ENCODE results near the gene XPNPEP1.

XPNPEP1 gene

GRCh38 chr10:109924967-109925620 lies 1.8 kb upstream of the XPNPEP1 start:
- Histone ChIP-seq H3K36me3 (ENCODE audit: control insufficient read depth in 1 of 2, insufficient read depth in 2 of 2, low read length in 2 of 2) (no peaks in the 10 kb centered on the region), H4K91ac (ENCODE audit: low read depth, low read length) (no peak overlapping the region), H4K12ac (ENCODE audit: low read depth, low read length) (no peak overlapping the region), H3K27me3 (ENCODE audit: insufficient read depth, low read length) (no peaks in the 10 kb centered on the region), H2BK120ac (ENCODE audit: insufficient read depth, low read length, poor library complexity) (no peak overlapping the region), H3K23ac (ENCODE audit: low read length) (no peak overlapping the region), H3K4me2 (ENCODE audit: low read length) (no peak overlapping the region), H2AK5ac (ENCODE audit: low read length) (no peak overlapping the region), H3K14ac (ENCODE audit: low read length) (no peak overlapping the region), H4K8ac (ENCODE audit: low read depth, low read length) (no peak overlapping the region), H3K27ac (ENCODE audit: low read depth, low read length) (no peak overlapping the region), H3K4me3 (ENCODE audit: low read depth, low read length) (no peak overlapping the region), H2BK12ac (ENCODE audit: low read length) (no peak overlapping the region), H3K4ac (ENCODE audit: low read depth, low read length) (no peak overlapping the region), H3K4me1 (ENCODE audit: control insufficient read depth in 1 of 2, insufficient read depth in 2 of 2, low read length in 2 of 2) (peaks cover 4 to 14% of the 10 kb centered on the region in 2 experiments), H3K18ac (ENCODE audit: low read length) (no peak overlapping the region), H3K9me3 (ENCODE audit: insufficient read depth, low read depth, low read length) (no peaks in the 10 kb centered on the region), H2BK5ac (ENCODE audit: low read depth, low read length, poor library complexity) (no peak overlapping the region), H3K79me1 (ENCODE audit: low read length) (peaks cover 8% of the 10 kb centered on the region), H3K9ac (ENCODE audit: low read length) (no peak overlapping the region), H2AFZ (ENCODE audit: insufficient read depth, low read length, poor library complexity) (no peak overlapping the region), H3K79me2 (ENCODE audit: control insufficient read depth, insufficient read depth, low read length, poor library complexity) (peaks cover 7% of the 10 kb centered on the region)
- no CpG with 5 or more reads among the region's 5 CpGs for WGBS (ENCODE audit: extremely low coverage, insufficient coverage, insufficient read length)
- DNase-seq, result peak; percentile 8 to 52

GRCh38 chr10:109924087-109924486 lies 776 bp upstream of the XPNPEP1 start:
- Histone ChIP-seq H2BK120ac (ENCODE audit: insufficient read depth, low read length, poor library complexity) (no peak overlapping the region), H2AFZ (ENCODE audit: insufficient read depth, low read length, poor library complexity) (no peak overlapping the region), H3K36me3 (ENCODE audit: control insufficient read depth in 1 of 2, insufficient read depth in 2 of 2, low read length in 2 of 2) (no peaks in the 10 kb centered on the region), H3K79me2 (ENCODE audit: control insufficient read depth, insufficient read depth, low read length, poor library complexity) (peaks cover 7% of the 10 kb centered on the region), H3K4me2 (ENCODE audit: low read length) (peak overlapping the region; percentile 59), H4K8ac (ENCODE audit: low read depth, low read length) (no peak overlapping the region), H2BK12ac (ENCODE audit: low read length) (no peak overlapping the region), H3K14ac (ENCODE audit: low read length) (no peak overlapping the region), H3K4me1 (ENCODE audit: control insufficient read depth in 1 of 2, insufficient read depth in 2 of 2, low read length in 2 of 2) (peaks cover 4 to 14% of the 10 kb centered on the region in 2 experiments), H4K12ac (ENCODE audit: low read depth, low read length) (no peak overlapping the region), H3K18ac (ENCODE audit: low read length) (no peak overlapping the region), H3K27ac (ENCODE audit: low read depth, low read length) (no peak overlapping the region), H4K91ac (ENCODE audit: low read depth, low read length) (peak overlapping the region; percentile 16), H3K79me1 (ENCODE audit: low read length) (peaks cover 8% of the 10 kb centered on the region), H3K9me3 (ENCODE audit: insufficient read depth, low read depth, low read length) (no peaks in the 10 kb centered on the region), H3K4me3 (ENCODE audit: low read depth, low read length) (no peak overlapping the region), H3K23ac (ENCODE audit: low read length) (no peak overlapping the region), H2AK5ac (ENCODE audit: low read length) (no peak overlapping the region), H2BK5ac (ENCODE audit: low read depth, low read length, poor library complexity) (no peak overlapping the region), H3K27me3 (ENCODE audit: insufficient read depth, low read length) (no peaks in the 10 kb centered on the region), H3K9ac (ENCODE audit: low read length) (no peak overlapping the region), H3K4ac (ENCODE audit: low read depth, low read length) (no peak overlapping the region)
- no peak for DNase-seq
- no CpG with 5 or more reads among the region's 7 CpGs for WGBS (ENCODE audit: extremely low coverage, insufficient coverage, insufficient read length)

GRCh38 chr10:109922358-109922975 lies 844 bp downstream of the XPNPEP1 start:
- Histone ChIP-seq H3K79me2 (ENCODE audit: control insufficient read depth, insufficient read depth, low read length, poor library complexity) (peaks cover 7% of the 10 kb centered on the region), H2AFZ (ENCODE audit: insufficient read depth, low read length, poor library complexity) (no peak overlapping the region), H3K4ac (ENCODE audit: low read depth, low read length) (peak overlapping the region; percentile 31), H2BK120ac (ENCODE audit: insufficient read depth, low read length, poor library complexity) (peak overlapping the region; percentile 14), H3K79me1 (ENCODE audit: low read length) (peaks cover 8% of the 10 kb centered on the region), H3K14ac (ENCODE audit: low read length) (peak overlapping the region; percentile 92), H2AK5ac (ENCODE audit: low read length) (peak overlapping the region; percentile 1), H3K4me1 (ENCODE audit: control insufficient read depth in 1 of 2, insufficient read depth in 2 of 2, low read length in 2 of 2) (peaks cover 4 to 14% of the 10 kb centered on the region in 2 experiments), H3K9me3 (ENCODE audit: insufficient read depth, low read depth, low read length) (no peaks in the 10 kb centered on the region), H2BK5ac (ENCODE audit: low read depth, low read length, poor library complexity) (no peak overlapping the region), H3K27ac (ENCODE audit: low read depth, low read length) (no peak overlapping the region), H3K4me2 (ENCODE audit: low read length) (peak overlapping the region; percentile 59), H2BK12ac (ENCODE audit: low read length) (peak overlapping the region; percentile 37), H3K23ac (ENCODE audit: low read length) (no peak overlapping the region), H3K18ac (ENCODE audit: low read length) (peak overlapping the region; percentile 96), H3K9ac (ENCODE audit: low read length) (peak overlapping the region; percentile 81), H3K27me3 (ENCODE audit: insufficient read depth, low read length) (no peaks in the 10 kb centered on the region), H3K36me3 (ENCODE audit: control insufficient read depth in 1 of 2, insufficient read depth in 2 of 2, low read length in 2 of 2) (peaks cover 0 to 2% of the 10 kb centered on the region in 2 experiments), H4K8ac (ENCODE audit: low read depth, low read length) (peak overlapping the region; percentile 88), H3K4me3 (ENCODE audit: low read depth, low read length) (peak overlapping the region; percentile 88), H4K91ac (ENCODE audit: low read depth, low read length) (peak overlapping the region; percentile 91), H4K12ac (ENCODE audit: low read depth, low read length) (peak overlapping the region; percentile 78)
- no CpG with 5 or more reads among the region's 7 CpGs for WGBS (ENCODE audit: extremely low coverage, insufficient coverage, insufficient read length)
- no peak for DNase-seq

- H4K91ac ChIP-seq (ENCODE audit: low read depth, low read length), result no peak overlapping the region
- no peak overlapping the region for H3K4me2 ChIP-seq (ENCODE audit: low read length)
- no peaks in the 10 kb centered on the region for H3K9me3 ChIP-seq (ENCODE audit: insufficient read depth, low read depth, low read length)
- H4K8ac ChIP-seq (ENCODE audit: low read depth, low read length), result no peak overlapping the region
- no peak overlapping the region for H3K23ac ChIP-seq (ENCODE audit: low read length)
- H3K4me1 ChIP-seq (ENCODE audit: control insufficient read depth in 1 of 2, insufficient read depth in 2 of 2, low read length in 2 of 2), result peaks cover 4 to 14% of the 10 kb centered on the region in 2 experiments
- peaks cover 8% of the 10 kb centered on the region for H3K79me1 ChIP-seq (ENCODE audit: low read length)
- H3K79me2 ChIP-seq (ENCODE audit: control insufficient read depth, insufficient read depth, low read length, poor library complexity), result peaks cover 7% of the 10 kb centered on the region
- WGBS (ENCODE audit: extremely low coverage, insufficient coverage, insufficient read length), result no CpG with 5 or more reads among the region's 3 CpGs
- no peak for DNase-seq
- H2AFZ ChIP-seq (ENCODE audit: insufficient read depth, low read length, poor library complexity), result no peak overlapping the region
- H2BK5ac ChIP-seq (ENCODE audit: low read depth, low read length, poor library complexity), result no peak overlapping the region
- H2BK120ac ChIP-seq (ENCODE audit: insufficient read depth, low read length, poor library complexity), result no peak overlapping the region
- no peak overlapping the region for H3K9ac ChIP-seq (ENCODE audit: low read length)
- H2BK12ac ChIP-seq (ENCODE audit: low read length), result no peak overlapping the region
- no peak overlapping the region for H3K18ac ChIP-seq (ENCODE audit: low read length)
- no peak overlapping the region for H3K4me3 ChIP-seq (ENCODE audit: low read depth, low read length)
- H3K14ac ChIP-seq (ENCODE audit: low read length), result no peak overlapping the region
- peaks cover 0 to 2% of the 10 kb centered on the region in 2 experiments for H3K36me3 ChIP-seq (ENCODE audit: control insufficient read depth in 1 of 2, insufficient read depth in 2 of 2, low read length in 2 of 2)
- no peak overlapping the region for H3K4ac ChIP-seq (ENCODE audit: low read depth, low read length)
- H3K27me3 ChIP-seq (ENCODE audit: insufficient read depth, low read length), result no peaks in the 10 kb centered on the region
- H4K12ac ChIP-seq (ENCODE audit: low read depth, low read length), result no peak overlapping the region
- no peak overlapping the region for H2AK5ac ChIP-seq (ENCODE audit: low read length)
- H3K27ac ChIP-seq (ENCODE audit: low read depth, low read length), result no peak overlapping the region
Measured at GRCh38 chr10:109920016-109920415, 3.3 kb downstream of the XPNPEP1 start.

Data from trophoblast cell (in vitro differentiated cells and primary cell).